H9 (cell line): ENCODE measurements around the gene PCYT2. TPM values are rescaled to one million over a fixed set of nuclear protein-coding genes. Genes with fewer than 3 reads are reported as not detected.

Experiments
- DNase-seq: peaks from one replicate; pipeline ENCODE4 v3.0.0-alpha.2; 2017
- H2AFZ ChIP-seq: one replicate; pipeline ENCODE4 v1.6.1; 2013; ENCODE audit warnings: mild to moderate bottlenecking, low read length, control low read depth, moderate library complexity
- H2AK5ac ChIP-seq: 2 replicates; pipeline ENCODE4 v1.6.1; 2013; ENCODE audit warnings: low read length, control low read depth, mixed read lengths; ENCODE audit not compliant: insufficient read length
- H2BK120ac ChIP-seq: one replicate; pipeline ENCODE4 v1.6.1; 2013; ENCODE audit warnings: low read depth, mild to moderate bottlenecking, low read length, control low read depth, inconsistent platforms; ENCODE audit not compliant: poor library complexity, severe bottlenecking
- H2BK12ac ChIP-seq: 2 replicates; pipeline ENCODE4 v1.6.1; 2013; ENCODE audit warnings: low read length, control low read depth, mixed read lengths, low read depth; ENCODE audit not compliant: insufficient read length
- H2BK15ac ChIP-seq: 2 replicates; pipeline ENCODE4 v1.6.1; 2013; ENCODE audit warnings: low read depth, low read length, control low read depth
- H2BK20ac ChIP-seq: one replicate; pipeline ENCODE4 v1.6.1; 2013; ENCODE audit warnings: low read depth, mild to moderate bottlenecking, low read length, control low read depth, inconsistent platforms; ENCODE audit not compliant: poor library complexity, severe bottlenecking
- H2BK5ac ChIP-seq: 2 replicates; pipeline ENCODE4 v1.6.1; 2013; ENCODE audit warnings: low read length, control low read depth, mixed read lengths; ENCODE audit not compliant: insufficient read length
- H3K14ac ChIP-seq: 2 replicates; pipeline ENCODE4 v1.6.1; 2013; ENCODE audit warnings: low read length, control low read depth; ENCODE audit not compliant: insufficient read depth
- H3K18ac ChIP-seq: 2 replicates; pipeline ENCODE4 v1.6.1; 2013; ENCODE audit warnings: low read depth, mild to moderate bottlenecking, mixed read lengths, low read length, control low read depth; ENCODE audit not compliant: insufficient read length
- H3K23ac ChIP-seq: 2 replicates; pipeline ENCODE4 v1.6.1; 2013; ENCODE audit warnings: low read length, control low read depth, mixed read lengths, low read depth; ENCODE audit not compliant: insufficient read length
- H3K23me2 ChIP-seq: 2 replicates; pipeline ENCODE4 v1.6.1; 2013; ENCODE audit warnings: low read depth, mild to moderate bottlenecking, mixed read lengths, low read length, control low read depth; ENCODE audit not compliant: insufficient read length, poor library complexity, severe bottlenecking
- H3K27ac ChIP-seq: 2 replicates; pipeline ENCODE4 v1.5.1; 2013; ENCODE audit warnings: low read length, control low read depth, mixed read lengths, low read depth; ENCODE audit not compliant: insufficient read length
- H3K27me3 ChIP-seq: 2 replicates; pipeline ENCODE4 v1.6.1; 2013; ENCODE audit warnings: low read length, control low read depth, inconsistent platforms; ENCODE audit not compliant: insufficient read depth
- H3K4ac ChIP-seq: 2 replicates; pipeline ENCODE4 v1.6.1; 2013; ENCODE audit warnings: low read depth, mild to moderate bottlenecking, control low read depth, inconsistent platforms, low read length, moderate library complexity
- H3K4me1 ChIP-seq: 2 replicates; pipeline ENCODE4 v1.6.1; 2013; ENCODE audit warnings: low read length, control low read depth, inconsistent platforms; ENCODE audit not compliant: insufficient read depth
- H3K4me2 ChIP-seq: 2 replicates; pipeline ENCODE4 v1.6.1; 2013; ENCODE audit warnings: low read length, control low read depth, mixed read lengths; ENCODE audit not compliant: insufficient read length, insufficient read depth
- H3K56ac ChIP-seq: 2 replicates; pipeline ENCODE4 v1.6.1; 2013; ENCODE audit warnings: low read depth, mild to moderate bottlenecking, mixed read lengths, low read length, control low read depth; ENCODE audit not compliant: insufficient read length
- H3K79me1 ChIP-seq: 2 replicates; pipeline ENCODE4 v1.6.1; 2013; ENCODE audit warnings: low read depth, mild to moderate bottlenecking, moderate library complexity, low read length, control low read depth, inconsistent platforms; ENCODE audit not compliant: insufficient read depth, poor library complexity, severe bottlenecking
- H3K79me2 ChIP-seq: 2 replicates; pipeline ENCODE4 v1.6.1; 2013; ENCODE audit warnings: low read length, control low read depth, inconsistent platforms; ENCODE audit not compliant: insufficient read depth
- H3K9ac ChIP-seq: 2 replicates; pipeline ENCODE4 v1.6.1; 2013; ENCODE audit warnings: low read length, control low read depth, mixed read lengths; ENCODE audit not compliant: insufficient read length; ENCODE audit errors: extremely low read depth
- H3K9me3 ChIP-seq: one replicate; pipeline ENCODE4 v1.6.1; 2013; ENCODE audit warnings: low read depth, low read length, inconsistent platforms; ENCODE audit not compliant: control insufficient read depth
- H3T11ph ChIP-seq: one replicate; pipeline ENCODE4 v1.6.1; 2013; ENCODE audit warnings: mild to moderate bottlenecking, low read length, control low read depth, inconsistent platforms
- H4K20me1 ChIP-seq: one replicate; pipeline ENCODE4 v1.6.1; 2013; ENCODE audit not compliant: control insufficient read depth, insufficient read length, insufficient read depth
- H4K5ac ChIP-seq: 2 replicates; pipeline ENCODE4 v1.6.1; 2013; ENCODE audit warnings: low read depth, mild to moderate bottlenecking, mixed read lengths, low read length, control low read depth; ENCODE audit not compliant: insufficient read length
- H4K8ac ChIP-seq: replicated peaks from 2 replicates; pipeline ENCODE4 v1.6.1; 2013; ENCODE audit warnings: low read length, control low read depth, mixed read lengths, low read depth; ENCODE audit not compliant: insufficient read length
- H4K91ac ChIP-seq: 2 replicates; pipeline ENCODE4 v1.6.1; 2013; ENCODE audit warnings: low read depth, mild to moderate bottlenecking, moderate library complexity, mixed read lengths, low read length, control low read depth; ENCODE audit not compliant: insufficient read length
- H3K27ac Mint-ChIP-seq, 3 experiments: 2 replicates in 2 of 3; 3 replicates in 1 of 3; pipeline ENCODE4 v1.8.0; 2020 to 2021; ENCODE audit warnings: mixed read lengths in 3 of 3, mild to moderate bottlenecking in 1 of 3, moderate library complexity in 1 of 3
- H3K27me3 Mint-ChIP-seq: 2 replicates; pipeline ENCODE4 v1.8.0; 2021; ENCODE audit warnings: low read depth, mild to moderate bottlenecking, moderate library complexity, mixed read lengths
- H3K36me3 Mint-ChIP-seq, 3 experiments: 2 replicates in 2 of 3; 3 replicates in 1 of 3; pipeline ENCODE4 v1.8.0; 2020 to 2021; ENCODE audit warnings: low read depth in 3 of 3, mixed read lengths in 3 of 3; ENCODE audit not compliant: insufficient read depth in 1 of 3
- H3K4me1 Mint-ChIP-seq, 2 experiments: 2 replicates each; pipeline ENCODE4 v1.8.0; 2020; ENCODE audit warnings: mixed read lengths in 2 of 2
- H3K4me3 Mint-ChIP-seq, 2 experiments: 2 replicates in 1 of 2; 3 replicates in 1 of 2; pipeline ENCODE4 v1.8.0; 2020 to 2021; ENCODE audit warnings: mild to moderate bottlenecking in 2 of 2, mixed read lengths in 2 of 2, moderate library complexity in 1 of 2
- H3K9me3 Mint-ChIP-seq, 2 experiments: 2 replicates in 1 of 2; 3 replicates in 1 of 2; pipeline ENCODE4 v1.8.0; 2020; ENCODE audit warnings: mild to moderate bottlenecking in 2 of 2, mixed read lengths in 2 of 2, moderate library complexity in 1 of 2
- WGBS: extraction: QIAGEN DNeasy Blood & Tissue Kit; methylation state at CpG from one replicate; pipeline ENCODE4 v1.1.7; 2013; ENCODE audit warnings: missing lambda C conversion rate, low lambda C conversion rate, mixed read lengths; ENCODE audit not compliant: insufficient read length; ENCODE audit errors: extremely low coverage; 5-methylcytosine and 5-hydroxymethylcytosine counted together
- total RNA-seq: library from RNA; stranded (reverse); gene quantifications from 2 replicates; pipeline ENCODE4 v1.2.1, GENCODE V29; 2021
- TF ChIP-seq, protein P1 (sequence below): fragments of 200-600 bp; sonication (generic); conservative IDR thresholded peaks from 3 replicates; pipeline ENCODE4 v1.8.0; 2021; ENCODE audit warnings: antibody characterized with exemption, mild to moderate bottlenecking

PCYT2 gene
- total RNA-seq, 1 experiment from 2014 or later = 24.5 TPM

DNA sequence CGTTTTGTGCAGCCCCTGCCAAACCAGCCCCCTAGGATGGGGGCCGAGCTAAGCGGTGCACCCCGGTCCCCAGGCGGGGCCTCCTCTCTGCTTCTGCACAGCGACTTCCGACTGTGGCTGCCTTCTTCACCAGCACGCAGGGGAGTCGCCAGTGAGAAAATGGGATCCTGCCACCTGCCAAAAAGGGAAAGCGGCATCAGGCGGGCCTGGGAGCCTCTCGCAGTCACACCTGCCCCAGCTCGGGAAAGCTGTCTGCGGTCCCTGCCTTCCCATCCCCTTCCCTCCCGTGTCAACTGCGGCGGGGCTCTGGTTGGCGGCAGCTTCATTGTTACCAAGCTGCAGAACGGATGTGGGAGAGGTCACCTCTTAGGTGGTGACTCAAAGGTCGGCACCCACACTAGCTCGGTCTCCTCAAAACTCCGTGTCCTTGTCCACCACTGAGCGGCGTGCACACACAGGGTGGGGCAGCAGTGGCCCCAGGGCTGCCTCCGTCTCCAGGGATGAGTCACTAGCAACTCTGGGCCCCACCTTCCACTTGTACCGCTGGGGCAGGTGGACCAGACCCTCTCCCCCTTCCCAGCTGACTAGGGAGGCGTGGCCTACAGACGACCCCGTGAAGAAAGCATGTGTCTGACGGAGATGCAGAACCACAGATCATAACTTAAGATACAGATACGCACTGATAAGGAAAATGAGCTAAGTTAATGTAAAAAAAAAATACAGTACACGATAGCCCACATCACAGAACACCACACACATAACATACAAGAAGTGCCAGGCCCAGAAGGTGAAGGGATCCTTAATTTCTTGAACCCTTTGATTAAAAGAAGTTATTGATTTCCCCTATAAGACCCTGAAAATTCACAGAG is 1.5 kb upstream of the PCYT2 start:
- H3K27ac Mint-ChIP-seq = no peak overlapping the region; a peak in 1 of 7 replicates
- Histone ChIP-seq H3K4ac (no peak overlapping the region), H2AK5ac (no peak overlapping the region), H3K27me3 (no peaks in the 10 kb centered on the region), H2BK120ac (no peak overlapping the region), H3K79me2 (no peaks in the 10 kb centered on the region; the same call in 1 of the 2 replicates), H3K9ac (no peak overlapping the region), H3K14ac (no peak overlapping the region), H2AFZ (no peak overlapping the region), H3K18ac (no peak overlapping the region), H3K23me2 (peaks cover 10% of the 10 kb centered on the region), H3T11ph (no peak overlapping the region), H3K79me1 (no peaks in the 10 kb centered on the region), H2BK5ac (no peak overlapping the region), H3K4me1 (no peaks in the 10 kb centered on the region), H3K23ac (no peak overlapping the region), H4K91ac (no peak overlapping the region), H3K9me3 (no peaks in the 10 kb centered on the region), H3K4me2 (no peak overlapping the region), H2BK12ac (no peak overlapping the region), H3K27ac (no peak overlapping the region), H2BK15ac (no peak overlapping the region), H4K5ac (no peak overlapping the region), H4K20me1 (no peaks in the 10 kb centered on the region), H4K8ac (no peak overlapping the region), H2BK20ac (no peak overlapping the region), H3K56ac (no peak overlapping the region)
- H3K4me1 Mint-ChIP-seq = peaks cover 8 to 12% of the 10 kb centered on the region in 2 experiments
- peak overlapping the region; percentile 26 to 62; a peak in 3 of 5 replicates for H3K4me3 Mint-ChIP-seq
- peaks cover 15 to 42% (median 36%) of the 10 kb centered on the region in 3 experiments; a peak in 6 of 7 replicates for H3K36me3 Mint-ChIP-seq
- WGBS = no CpG with 5 or more reads among the region's 32 CpGs
- no peak for DNase-seq
- H3K9me3 Mint-ChIP-seq = no peaks in the 10 kb centered on the region; a peak in 1 of 5 replicates
- TF ChIP-seq, protein P1, sequence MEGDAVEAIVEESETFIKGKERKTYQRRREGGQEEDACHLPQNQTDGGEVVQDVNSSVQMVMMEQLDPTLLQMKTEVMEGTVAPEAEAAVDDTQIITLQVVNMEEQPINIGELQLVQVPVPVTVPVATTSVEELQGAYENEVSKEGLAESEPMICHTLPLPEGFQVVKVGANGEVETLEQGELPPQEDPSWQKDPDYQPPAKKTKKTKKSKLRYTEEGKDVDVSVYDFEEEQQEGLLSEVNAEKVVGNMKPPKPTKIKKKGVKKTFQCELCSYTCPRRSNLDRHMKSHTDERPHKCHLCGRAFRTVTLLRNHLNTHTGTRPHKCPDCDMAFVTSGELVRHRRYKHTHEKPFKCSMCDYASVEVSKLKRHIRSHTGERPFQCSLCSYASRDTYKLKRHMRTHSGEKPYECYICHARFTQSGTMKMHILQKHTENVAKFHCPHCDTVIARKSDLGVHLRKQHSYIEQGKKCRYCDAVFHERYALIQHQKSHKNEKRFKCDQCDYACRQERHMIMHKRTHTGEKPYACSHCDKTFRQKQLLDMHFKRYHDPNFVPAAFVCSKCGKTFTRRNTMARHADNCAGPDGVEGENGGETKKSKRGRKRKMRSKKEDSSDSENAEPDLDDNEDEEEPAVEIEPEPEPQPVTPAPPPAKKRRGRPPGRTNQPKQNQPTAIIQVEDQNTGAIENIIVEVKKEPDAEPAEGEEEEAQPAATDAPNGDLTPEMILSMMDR = no peak
- H3K27me3 Mint-ChIP-seq = no peaks in the 10 kb centered on the region
